Measurements from ENCODE around the gene HES6.
"Not testable (repeated sequence)": the region's sequence is repeated elsewhere in the genome, so short reads cannot be mapped to it uniquely, and the experiment has no call there.

HES6 gene

DNA sequence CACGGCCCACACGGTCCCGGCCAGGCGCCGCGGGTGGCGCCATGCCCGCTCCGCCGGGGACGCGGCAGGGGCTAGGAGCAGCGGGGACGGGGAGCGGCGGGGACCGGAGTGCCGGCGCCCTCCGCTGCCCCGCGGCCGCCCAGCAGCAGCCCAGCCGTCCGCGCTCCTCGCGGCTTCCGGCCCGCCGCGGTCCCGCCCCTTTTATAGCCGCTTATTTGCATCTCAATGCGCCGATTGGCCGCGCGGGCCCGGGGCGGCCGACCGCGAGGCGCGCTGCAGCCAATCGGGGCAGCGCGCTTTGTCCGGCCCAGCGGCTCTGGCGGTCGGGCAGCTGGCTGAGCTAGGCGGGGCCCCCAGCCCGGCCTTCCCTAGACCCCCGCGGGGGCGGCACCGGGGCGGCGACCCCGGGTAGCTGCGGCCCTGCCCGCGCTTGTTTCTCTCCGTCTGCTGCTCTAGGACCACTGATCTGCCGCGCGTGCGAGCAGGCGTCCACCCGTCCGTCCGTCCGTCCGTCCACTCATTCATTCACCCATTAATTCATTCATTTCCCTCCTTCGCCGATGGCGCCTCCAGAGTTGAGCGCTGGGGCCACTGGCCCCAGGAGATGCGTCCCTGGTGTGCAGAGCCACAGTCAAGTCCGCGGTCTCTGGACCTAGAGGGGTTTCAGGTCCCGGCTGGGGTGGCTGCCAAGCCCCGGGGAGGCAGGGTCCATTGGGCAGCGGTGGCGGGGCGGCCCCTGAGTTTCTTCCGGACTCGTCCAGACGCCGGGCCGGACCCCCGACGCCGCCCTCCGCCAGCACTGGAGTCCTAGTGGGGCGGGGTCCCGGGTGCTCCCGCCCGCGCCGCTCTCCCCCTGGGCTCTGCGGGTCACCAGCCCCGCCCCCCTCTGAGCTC lies at the start of gene HES6:
Gene HES6, minus strand, starts transcription at position 176 of the 894 bp plus-strand sequence. Its CDS starts 133 bp downstream, at position 43.
- DNase-seq (ENCODE audit: low read depth) = peak; percentile 50

GRCh38 chr2:238289574-238289973 lies 49.7 kb upstream of the HES6 start:
- no peak for DNase-seq (ENCODE audit: low read depth)

GRCh38 chr2:238288650-238289573 lies 49.1 kb upstream of the HES6 start:
- peak; percentile 96 for DNase-seq (ENCODE audit: low read depth)

DNA sequence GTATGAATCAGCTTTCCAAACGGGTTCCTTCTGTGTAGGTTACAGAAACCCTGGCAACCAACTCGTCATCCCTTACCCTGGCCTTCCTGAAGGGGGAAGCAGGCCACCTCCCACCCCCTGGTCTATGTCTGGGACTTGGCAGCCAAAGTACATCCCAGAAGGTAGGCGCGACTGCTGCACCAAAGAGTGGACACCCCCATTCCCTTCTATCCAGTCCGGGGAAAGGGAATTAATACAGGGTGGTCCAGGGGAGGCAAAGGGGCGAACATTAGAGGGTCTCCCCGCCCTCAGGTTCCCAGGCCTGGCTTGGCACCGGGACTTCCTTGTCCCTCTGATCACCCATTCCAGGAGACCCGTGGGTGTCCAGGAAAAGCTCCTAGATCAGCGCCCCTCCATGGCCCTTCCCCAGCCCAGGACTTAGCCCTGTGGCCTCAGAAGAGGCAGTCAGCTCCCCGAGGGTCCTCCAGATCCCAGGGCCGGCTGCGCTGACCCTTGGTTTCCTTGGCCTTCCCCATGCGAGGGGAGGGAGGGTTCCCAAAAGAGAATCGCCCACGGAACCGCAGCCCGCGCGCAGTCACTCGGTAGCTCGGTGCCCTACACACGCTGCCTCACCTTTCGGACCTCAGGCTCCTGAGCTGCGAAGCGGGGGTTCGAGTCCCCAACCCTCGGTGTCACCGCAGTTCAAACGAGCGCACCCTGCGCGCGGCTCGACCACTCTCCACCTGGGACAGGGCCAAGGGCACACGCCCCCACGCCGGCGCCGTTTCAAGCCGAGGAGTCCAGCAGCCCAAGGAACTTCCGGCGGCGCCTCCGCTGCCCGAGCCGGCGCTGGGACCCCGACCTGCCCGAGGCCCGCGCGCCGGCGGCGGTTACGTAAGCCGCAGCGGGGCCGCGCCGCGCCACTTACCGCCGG lies 48.2 kb upstream of the HES6 start, which contains the start of gene PER2:
Gene PER2, minus strand, starts transcription at position 874 of the 913 bp plus-strand sequence. CDS start 10,674 bp downstream, outside the sequence.
- peak; percentile 10 for DNase-seq (ENCODE audit: low read depth)

DNA sequence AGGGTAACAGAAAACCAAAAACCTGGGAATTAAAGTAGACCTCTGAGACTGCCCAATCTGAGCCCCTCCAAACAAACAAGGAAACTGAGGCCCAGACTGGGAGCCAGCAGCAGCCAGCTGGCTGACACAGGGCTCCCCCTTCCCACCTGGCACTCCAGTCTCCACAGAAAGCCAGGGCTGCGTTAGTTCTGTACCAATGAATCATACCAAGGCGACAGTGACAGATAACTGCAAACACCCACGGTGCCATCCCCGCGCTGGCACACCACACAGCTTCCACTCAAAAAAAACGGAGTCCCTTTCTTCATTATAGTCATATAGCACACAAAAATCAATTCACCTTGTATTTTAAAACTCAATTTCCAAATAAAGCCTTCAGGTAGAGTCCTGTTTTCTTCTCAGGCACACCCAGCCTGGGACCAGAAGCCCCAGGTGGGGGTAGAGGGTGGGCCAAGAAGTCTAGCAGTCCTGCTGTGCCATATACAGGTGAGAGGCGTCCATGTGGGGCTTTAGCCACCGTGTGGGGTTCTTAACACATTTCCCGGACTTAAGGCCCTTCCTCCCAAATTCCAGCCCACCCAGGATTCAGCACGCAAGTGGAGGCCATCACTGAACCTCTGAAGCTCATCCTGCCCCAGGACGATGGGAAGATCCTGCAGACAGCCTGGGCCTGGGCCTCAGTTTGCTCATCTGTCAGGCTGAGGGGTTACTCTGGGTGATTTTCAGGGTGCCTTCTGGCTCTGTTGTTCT lies 47.3 kb upstream of the HES6 start:
- peak; percentile 37 for DNase-seq (ENCODE audit: low read depth)

DNA sequence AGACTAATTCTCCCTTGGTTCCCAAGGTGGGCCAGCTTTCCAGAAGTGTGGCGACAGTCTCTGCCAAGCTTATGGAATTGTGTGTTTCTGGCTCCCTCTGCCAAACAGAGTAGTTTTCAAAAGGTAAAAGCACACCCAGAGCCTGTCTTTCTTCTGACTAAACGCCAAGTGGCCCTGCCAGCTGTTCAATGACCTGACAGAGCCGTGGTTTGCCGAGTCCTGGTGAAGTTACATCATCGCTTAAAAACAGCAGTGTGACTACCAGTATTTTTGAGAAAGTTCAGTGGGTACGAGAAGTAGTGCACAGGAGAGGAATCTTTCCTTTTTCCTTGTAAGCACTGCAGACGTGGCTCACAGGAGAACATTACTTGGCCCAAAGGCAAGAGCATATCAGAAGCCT lies 46.7 kb upstream of the HES6 start:
- DNase-seq (ENCODE audit: low read depth) = no peak

DNA sequence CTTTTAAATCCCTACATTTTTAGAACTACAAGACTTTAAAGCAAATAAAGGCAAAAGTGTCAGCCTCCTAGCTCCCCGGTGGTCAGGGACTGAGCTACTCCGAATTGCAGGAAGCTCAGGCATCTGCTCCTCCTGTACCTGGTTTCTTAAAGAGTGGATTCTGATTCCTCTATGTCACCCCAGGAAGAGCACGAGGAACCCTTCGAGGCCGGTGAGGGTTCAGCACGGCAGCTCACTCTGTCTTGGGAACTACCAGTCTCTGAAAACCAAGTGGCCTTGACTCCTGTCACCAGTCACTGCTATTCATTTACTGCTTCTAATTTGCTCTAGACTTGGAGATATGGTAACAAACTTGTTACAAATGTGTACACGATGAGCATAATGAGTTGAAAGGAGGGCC lies 46.3 kb upstream of the HES6 start:
- no peak for DNase-seq (ENCODE audit: low read depth)

- no peak for DNase-seq (ENCODE audit: low read depth)
Measured at GRCh38 chr2:238285653-238286082, 45.8 kb upstream of the HES6 start.

GRCh38 chr2:238284802-238285515 lies 45.1 kb upstream of the HES6 start:
- DNase-seq (ENCODE audit: low read depth) = no peak

DNA sequence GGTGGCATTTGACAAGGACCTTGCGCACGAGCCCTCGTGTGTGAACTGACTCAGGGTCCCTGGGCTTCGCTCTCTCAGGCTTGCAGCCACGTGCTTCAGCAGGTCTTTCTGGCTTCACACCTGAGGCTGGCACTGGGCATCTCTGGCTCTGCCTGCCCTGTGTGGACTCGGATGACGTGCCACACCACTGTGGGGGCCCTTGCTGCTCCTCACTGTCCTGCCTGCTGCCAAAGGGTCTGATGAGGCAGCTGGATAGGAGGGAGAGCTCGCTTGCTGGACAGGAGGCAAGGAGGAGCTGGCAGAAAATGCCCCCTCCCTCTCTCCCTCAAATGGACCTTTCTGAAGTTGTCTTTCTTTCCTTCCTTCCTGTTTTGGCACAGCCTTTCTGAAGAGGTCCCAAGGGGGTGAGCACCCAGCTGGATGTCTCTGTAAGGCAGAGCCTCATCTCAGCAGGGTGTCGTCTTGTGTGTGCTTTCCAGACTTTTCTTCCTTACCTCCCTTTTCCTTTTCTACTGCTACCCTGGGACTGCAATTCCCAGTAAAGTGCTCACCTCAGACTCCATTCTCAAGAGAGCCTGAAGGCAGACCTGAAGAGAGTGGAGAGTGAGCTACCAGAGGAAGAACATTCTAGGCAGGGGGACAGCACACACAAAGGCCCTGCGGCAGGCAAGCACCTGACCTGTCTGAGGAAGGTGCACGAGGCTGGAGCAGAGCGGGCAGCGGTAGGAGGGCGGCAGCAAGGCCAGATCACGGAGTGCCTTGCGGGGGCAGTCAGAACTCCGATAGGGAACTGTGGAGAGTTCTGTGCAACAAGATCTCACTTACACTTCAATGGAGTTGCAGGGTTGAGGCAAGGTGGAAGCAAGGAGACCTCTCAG lies 43.3 kb upstream of the HES6 start:
- DNase-seq (ENCODE audit: low read depth) = no peak

GRCh38 chr2:238281826-238282480 lies 42.1 kb upstream of the HES6 start:
- no peak for DNase-seq (ENCODE audit: low read depth)

- DNase-seq (ENCODE audit: low read depth) = no peak
Measured at GRCh38 chr2:238280083-238280825, 40.4 kb upstream of the HES6 start.

DNA sequence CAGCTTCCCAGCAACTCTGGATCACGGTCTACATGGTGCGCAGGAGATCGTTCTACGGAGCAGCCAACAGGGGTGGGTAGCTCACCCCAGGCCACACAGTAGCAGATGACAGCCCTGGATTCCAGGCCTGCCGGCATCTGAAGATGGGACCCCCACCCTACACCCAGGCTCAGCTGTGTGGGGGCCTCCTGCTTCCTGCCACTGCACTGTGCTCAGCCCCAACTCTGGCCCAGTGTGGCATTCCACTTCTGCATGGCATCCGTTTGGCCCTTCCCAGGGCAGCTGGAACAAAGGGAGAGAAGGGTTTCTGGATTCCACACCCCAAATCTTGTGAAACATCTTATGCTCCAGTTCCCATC lies 39.5 kb upstream of the HES6 start:
- DNase-seq (ENCODE audit: low read depth) = no peak

DNA sequence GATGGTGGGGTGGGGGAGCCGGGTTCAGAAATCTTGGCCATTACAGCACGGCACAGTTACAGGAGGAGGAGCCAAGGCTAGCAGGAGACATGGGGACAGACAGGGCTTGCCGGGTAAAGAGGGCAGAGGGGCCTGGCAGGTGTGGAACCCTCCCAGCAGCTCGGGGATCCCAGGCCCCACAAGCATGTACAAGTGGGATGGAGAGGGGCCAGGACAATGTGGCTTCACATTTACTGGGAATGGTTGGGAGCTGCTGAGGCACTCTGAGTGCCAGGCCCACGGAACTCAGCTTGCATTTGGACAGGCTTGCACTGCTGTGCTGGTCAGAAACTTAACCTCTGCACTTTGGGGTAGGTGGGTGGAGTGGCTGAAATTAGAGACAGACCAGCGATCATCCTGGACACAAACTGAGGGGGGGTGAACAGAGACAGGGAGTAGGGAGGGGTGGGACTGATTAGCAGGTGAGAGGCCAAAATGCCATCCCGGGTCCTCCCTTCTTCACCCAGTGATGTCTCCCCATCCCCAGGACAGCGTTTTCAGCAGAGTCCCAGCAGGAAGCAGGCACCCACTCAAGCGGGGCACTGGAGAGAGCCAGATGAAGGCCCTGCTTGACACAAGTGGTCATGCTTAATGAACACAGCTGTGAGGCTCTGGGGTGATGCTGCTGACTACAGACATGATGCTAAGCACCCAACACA lies 38.9 kb upstream of the HES6 start:
- DNase-seq (ENCODE audit: low read depth) = no peak

DNA sequence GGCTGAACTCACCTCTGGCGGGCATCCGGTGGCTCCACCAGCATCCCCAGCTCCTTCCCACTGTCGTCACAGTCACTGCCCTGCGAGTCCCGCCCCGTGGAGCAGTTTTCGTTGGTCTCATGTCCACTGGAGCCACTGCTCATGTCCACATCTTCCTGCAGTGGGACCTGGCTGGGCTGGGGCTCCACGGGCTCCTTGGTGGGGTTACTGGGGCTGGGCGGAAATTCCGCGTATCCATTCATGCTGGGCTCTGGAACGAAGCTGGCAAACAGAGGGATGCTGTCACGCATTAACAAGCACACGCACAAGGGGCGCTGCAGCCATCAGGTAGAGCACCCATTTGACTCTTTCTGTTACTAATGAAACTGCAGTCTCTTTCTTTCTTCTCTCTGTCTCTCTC lies 37.9 kb upstream of the HES6 start:
- no peak for DNase-seq (ENCODE audit: low read depth)

DNA sequence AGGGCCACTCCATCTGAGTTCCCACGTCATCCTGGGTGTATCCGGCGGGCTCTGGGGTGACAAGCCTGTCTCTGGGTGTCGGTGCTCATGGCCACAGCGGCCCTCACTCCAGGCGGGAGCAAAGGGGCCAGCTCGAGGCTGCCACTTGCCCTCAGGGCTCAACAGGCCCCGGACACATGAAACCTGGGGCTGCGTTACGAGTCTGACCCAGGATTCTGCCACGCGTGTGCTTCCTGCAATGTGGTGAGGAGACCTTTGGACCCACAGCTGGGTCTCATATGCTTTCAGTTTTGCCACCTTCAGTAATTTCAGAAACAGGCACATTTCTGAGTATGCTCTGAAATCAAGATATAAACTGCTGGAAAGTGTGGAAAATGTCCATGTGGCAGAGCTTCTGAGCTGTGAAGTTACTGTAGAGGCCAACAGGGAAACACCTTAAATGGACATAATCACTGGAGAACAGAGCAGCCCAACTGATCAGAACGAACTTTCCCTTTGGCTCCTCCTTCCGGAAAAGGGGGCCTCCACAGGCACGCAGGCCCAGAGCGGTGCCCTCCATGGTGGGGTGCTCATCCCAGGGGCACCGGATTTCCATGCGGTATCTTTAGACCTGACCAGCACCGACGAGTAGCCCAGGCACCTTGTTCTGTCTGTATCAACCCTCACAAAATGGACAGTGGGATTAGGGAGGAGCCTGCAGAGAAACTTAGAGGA lies 34.5 kb upstream of the HES6 start:
- DNase-seq (ENCODE audit: low read depth) = no peak

DNA sequence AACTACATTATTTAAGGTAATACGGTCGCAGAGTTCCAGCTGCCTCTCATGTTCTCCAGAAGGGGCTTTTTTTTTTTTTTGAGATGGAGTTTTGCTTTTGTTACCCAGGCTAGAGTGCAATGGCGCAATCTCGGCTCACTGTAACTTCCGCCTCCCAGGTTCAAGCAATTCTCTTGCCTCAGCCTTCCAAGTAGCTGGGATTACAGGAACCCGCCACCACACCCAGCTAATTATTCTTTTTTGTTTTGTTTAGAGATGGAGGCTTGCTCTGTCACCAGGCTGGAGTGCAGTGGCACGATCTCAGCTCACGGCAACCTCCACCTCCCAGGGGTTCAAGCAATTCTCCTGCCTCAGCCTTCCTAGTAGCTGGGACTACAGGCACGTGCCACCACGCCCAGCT lies 33.6 kb upstream of the HES6 start:
- DNase-seq (ENCODE audit: low read depth) = not testable (repeated sequence)
